Stimulated activated CD4-positive, alpha-beta T cell treated with anti-CD3 and anti-CD28 coated beads, TNF-alpha, amount 100 ng/mL, for 48 hours (primary cell): Measurements from ENCODE around the gene USP37.
"Not testable (repeated sequence)": the region's sequence is repeated elsewhere in the genome, so short reads cannot be mapped to it uniquely, and the experiment has no call there.

ENCODE experiments used
- DNase-seq, 3 donors: peaks; one replicate each; pipeline ENCODE4 v3.0.0-alpha.2; 2020; ENCODE audit warnings: low read depth in 3 of 3

USP37 gene

DNA sequence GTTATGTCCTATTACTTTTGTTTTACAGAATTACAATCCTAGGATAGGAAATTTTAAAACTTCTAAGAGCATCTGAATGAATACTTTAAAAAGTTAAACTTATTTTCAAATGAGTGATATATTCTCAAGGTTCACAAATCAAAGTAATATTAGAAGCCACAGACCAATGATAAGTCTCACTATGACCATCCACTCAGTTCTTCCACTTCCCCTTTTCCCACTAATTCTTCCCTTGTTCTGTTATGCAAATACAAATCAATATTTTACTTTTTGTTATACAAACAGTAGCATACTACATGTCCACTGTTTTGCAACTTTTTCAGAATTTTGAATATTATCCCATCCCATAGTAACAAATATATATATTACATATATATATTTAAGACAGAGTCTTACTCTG lies 20.2 kb downstream of the USP37 start:
- no peak for DNase-seq

DNA sequence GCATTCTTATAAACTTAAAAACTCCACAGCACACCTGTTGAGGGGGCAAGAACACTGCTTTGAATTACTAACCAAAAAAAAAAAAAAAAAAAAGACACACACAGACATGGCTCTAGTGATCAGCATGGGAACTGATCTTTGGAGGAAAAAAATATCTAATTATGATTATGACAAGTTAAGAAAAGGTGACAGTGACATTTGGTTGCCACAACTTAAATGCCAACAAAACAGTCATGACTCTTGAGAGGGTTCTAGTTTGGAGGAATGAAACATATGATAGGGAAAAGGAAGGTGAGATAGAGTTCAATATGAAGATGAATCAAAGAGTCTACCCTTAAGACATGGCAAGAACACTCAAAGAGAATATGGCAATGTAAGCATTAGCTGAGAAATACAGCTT lies 20.6 kb downstream of the USP37 start:
- no peak for DNase-seq

DNA sequence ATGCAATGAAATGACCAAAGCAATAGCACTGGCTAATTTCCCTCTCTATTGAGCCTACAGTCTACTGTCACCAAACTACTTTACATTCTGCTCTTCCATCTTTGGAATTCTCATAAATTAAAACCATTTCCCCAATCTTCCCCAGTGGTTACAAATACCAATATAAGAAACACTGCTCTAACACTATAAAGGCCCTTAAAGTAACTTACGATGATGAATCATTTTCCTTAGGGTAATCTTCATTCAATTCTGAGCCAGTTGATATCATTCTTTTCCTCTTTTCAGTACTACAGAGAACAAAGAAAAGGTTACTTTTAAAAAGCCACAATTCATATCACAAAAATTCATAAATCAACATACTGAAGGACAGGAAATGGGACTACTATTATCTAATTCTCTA lies 22.1 kb downstream of the USP37 start:
- DNase-seq, result no peak

DNA sequence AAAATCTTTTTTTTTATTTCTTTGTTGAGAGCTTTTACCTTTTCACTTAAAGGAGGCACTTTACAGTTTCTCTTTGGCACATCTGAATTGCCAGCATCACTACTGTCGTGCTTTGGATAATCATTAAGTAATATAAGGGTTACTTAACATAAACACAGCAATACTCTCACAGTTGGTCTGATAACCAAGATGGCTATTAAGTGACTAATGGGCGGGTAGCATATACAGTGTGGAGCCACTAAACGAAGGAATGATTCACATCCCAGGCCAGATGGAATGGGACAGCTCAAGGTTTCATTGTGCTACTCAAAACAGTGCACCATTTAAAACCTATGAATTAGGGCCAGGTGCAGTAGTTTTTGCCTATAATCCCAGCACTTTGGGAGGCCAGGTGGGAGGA lies 28.1 kb downstream of the USP37 start:
- DNase-seq, result no peak

DNA sequence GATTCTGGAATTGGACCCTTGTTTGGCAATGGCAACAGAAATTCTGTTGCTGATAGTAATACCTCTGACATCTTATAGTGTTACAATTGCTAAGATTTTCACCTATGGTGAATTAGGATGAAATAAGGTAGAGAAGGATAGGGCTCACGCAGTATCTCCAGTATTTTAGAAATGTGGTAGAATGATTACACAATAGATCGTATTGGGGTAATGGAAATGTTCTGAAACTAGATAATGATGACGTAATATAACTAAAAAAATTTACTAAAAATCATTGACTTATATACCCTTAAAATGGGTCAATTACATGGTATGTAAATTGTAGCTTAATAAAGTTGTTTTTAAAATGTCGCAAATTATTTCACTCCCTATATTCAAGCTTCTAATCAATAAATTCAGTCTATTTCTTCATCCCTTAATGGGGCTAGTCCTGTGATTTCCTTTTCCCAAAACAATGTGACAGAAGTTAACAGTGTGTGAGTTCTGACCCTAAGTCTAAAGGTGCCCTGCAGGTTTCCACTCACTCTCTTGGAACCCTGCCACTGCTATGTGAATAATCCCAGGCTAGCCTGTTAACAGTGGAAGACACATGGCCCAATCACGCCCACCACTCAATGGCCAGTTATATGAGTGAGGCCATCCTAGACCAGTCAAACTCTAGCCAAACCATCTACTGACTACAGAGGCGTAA lies 31.2 kb downstream of the USP37 start:
- DNase-seq, result no peak

DNA sequence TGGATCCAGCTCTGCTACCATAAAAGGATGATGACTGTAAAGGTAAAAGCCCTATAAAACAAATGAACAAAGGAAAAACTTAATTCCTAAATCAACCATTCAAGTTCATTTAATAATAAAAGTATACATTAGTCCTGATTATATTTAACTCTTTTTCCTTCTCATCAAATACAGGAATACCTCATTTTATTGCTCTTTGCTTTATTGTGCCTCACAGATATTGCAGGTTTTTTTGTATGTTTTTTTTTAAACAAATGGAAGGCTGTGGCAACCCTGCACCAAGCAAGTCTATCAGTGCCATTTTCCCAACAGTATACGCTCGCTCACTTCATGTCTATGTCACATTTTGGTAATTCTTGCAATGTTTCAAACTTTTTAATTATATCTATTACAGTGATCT lies 38.2 kb downstream of the USP37 start:
- no peak for DNase-seq

DNA sequence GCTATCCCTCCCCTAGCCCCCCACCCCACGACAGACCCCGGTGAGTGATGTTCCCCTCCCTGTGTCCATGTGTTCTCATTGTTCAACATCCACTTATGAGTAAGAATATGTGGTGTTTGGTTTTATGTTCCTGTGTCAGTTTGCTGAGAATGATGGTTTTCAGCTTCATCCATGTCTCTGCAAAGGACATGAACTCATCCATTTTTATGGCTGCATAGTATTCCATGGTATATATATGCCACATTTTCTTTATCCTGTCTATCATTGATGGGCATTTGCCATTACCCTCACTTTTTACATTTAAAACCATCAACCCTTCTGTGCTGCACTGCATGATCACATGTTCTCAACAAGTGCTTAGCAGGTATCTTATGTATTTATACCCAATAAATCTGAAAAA lies 39.7 kb downstream of the USP37 start:
- DNase-seq, result not testable (repeated sequence)

DNA sequence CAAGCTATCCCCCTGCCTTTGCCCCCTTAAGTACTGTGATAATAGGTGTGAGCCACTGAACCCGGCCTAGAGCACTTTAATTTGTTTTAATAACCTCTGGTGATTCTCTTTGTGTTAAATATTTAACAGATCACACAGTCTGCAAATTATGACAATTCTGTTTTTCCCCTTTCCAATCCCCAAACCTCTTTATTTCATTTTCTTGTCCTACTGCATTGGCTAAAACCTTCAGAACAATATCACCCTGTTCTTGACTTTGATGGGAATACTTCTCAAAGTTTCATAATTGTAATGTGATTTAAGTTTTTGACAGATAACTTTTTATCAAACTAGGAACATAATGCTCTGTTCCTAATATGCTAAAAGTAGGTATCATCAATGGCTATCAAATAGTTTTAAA lies 44.5 kb downstream of the USP37 start:
- no peak for DNase-seq

DNA sequence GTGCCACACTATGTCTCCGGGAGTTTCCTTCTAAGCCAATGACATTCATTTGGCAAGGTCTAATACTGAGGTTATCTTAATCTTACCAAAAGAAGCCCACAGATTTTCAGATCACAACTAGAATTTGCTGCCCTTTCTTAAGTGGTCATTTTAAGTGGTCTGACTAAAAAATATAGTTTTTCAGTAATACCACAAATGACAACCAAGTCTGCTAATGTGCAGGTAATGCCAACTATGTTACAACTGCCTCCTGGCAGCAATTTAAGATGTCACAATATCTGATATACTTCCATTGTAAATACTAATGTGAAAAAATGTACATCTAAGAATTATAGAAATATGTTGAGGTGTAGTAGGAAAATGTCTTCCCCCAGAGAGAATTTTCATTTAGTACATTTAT lies 49.3 kb downstream of the USP37 start:
- DNase-seq, result no peak

DNA sequence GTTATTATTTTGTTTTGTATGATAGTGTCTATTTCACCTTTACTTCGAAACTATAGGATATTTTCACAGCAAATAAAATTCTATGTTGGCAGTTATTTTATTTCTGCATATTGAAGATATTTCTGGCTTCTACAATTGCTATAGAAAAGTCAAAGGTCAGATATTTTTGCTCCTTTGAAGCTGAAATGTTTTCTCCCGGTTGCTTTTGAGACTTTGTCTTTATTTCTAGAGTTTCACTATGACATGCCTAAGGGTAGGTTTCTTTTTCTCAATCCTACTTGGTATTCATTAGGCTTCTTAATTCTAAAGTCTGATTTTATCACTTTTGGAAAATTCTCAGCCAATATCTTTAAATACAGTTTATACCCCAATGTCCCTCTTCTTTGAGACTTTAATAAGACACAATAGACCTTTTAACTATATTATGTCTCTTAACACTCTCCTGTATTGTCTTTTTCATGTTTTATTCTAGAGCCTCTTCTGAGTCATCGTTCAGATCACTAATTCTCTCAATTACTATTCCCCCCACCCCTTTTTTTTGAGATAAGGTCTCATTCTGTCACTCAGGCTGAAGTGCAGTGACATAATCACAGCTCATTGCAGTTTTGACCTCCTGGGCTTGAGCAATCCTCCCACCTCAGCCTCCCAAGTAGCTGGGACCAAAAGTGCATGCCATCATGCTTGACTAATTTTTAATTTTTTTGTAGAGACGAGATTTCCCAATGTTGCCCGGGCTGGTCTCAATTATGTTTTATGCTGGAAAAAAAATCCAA lies 50.5 kb downstream of the USP37 start:
- no peak for DNase-seq

DNA sequence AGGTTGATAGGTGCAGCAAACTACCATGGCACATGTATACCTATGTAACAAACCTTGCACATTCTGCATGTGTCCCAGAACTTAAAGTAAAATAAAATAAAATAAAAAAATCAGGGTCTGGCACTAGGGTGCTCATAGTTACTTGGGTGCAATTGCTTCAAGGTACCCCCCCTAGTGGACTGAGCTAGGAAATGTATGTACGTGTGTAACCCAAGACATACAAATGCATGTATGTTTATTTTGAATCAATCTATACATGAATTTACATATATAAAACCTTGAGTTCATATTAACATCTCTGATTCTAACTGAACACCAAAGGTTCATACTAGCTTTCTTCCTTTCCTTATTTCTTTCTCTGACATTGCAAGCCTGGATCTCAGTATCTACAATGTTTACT lies 51.5 kb downstream of the USP37 start:
- no peak for DNase-seq

DNA sequence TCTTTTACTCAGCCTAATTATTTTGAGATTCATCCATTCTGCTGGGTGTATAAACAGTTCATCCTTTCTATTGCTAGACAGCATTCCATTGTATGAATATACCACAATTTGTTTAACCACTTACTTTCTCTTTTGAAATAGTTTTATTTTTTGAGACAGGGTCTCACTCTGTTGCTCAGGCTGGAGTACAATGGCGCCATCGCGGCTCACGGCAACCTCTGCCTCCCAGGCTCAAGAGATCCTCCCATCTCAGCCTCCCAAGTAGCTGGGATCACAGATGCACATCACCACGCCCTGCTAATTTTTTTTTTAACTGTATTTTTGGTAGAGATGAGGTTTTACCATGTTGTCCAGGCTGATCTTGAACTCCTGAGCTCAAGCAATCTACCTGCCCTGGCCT lies 54.5 kb downstream of the USP37 start:
- DNase-seq, result no peak

DNA sequence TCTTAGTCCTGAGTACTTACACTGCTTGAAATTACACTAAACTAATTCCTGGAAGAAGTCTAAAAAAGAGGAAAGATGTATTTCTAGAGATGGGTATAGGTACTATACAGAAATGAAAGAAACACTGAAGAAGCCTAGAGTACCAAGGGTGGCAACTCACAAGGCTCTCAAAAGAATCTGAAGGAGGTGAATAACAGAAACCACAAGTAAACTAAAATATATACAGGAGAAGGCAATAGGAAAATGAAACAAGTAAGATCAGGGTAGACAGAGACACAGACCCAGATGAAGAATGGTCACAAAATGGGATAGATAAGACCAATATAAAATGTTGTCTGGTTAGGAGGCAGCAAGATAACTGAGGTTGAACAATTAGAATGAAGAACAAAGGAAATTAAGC lies 59.9 kb downstream of the USP37 start:
- DNase-seq, result no peak

DNA sequence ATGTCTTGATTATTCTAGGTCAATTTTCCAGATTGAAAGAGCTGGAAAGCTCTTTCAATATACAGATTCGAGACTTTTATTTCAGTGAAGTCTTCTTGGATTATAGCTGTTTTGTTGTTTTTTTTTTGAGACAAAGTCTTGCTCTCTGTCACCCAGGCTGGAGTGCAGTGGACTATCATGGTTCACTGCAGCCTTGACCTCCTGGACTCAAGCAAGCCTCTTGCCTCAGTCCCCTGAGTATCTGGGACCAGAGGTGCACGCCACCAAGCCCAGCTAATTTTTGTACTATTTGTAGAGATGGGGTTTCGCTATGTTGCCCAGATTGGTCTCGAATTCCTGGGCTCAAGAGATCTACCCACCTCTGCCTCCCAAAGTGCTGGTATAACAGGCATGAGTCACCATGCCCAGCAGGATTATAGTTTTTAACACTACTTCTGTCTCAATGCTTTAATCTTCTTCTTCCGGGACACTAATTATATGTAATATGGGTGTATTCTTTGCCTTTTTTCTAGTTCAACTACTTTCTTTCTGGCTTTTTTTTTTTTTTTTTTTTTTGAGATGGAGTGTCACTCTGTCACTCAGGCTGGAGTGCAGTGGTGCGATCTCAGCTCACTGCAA lies 62.3 kb downstream of the USP37 start:
- no peak for DNase-seq

DNA sequence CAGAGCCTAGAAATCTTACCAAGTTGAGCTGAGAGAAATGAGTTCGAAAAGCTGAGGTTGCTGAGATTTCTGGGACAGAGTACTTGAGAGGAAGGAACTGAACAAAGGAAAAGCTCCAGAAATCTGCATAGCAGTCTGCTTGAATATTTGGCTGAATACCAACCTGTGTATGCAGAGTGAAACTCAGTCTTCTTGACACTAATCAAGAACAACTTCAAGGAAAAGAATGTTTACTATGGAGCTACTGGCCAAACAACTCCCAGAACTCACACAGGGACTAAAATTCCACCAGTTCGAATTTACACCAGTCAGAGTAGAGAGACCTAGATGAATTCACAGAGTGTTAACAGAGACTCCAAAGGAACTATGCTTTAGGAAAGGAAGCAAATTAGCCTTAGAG lies 66.5 kb downstream of the USP37 start:
- no peak for DNase-seq

DNA sequence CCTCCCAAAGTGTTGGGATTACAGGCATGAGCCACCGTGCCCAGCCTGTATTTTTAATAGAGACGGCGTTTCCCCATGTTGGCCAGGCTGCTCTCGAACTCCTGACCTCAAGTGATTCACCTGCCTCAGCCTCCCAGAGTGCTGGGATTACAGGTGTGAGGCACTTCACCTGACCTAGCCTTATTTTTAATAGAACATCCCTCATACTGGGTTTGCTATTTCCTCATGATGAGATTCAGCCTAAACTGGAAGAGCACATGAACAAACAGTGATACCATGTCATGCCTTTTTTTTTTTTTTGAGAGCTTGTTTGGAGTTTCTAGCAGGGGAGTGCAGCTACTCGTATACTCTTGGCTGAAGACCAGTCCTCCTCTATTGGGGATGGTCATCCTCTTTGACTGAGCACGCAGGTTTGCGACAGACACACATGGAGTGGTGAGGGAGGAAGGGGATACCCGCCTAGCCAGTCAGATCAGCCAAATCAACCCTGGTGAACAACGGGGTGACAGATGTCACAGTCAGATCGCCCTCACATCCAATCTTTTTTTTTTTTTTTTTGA lies 67.6 kb downstream of the USP37 start:
- no peak for DNase-seq

DNA sequence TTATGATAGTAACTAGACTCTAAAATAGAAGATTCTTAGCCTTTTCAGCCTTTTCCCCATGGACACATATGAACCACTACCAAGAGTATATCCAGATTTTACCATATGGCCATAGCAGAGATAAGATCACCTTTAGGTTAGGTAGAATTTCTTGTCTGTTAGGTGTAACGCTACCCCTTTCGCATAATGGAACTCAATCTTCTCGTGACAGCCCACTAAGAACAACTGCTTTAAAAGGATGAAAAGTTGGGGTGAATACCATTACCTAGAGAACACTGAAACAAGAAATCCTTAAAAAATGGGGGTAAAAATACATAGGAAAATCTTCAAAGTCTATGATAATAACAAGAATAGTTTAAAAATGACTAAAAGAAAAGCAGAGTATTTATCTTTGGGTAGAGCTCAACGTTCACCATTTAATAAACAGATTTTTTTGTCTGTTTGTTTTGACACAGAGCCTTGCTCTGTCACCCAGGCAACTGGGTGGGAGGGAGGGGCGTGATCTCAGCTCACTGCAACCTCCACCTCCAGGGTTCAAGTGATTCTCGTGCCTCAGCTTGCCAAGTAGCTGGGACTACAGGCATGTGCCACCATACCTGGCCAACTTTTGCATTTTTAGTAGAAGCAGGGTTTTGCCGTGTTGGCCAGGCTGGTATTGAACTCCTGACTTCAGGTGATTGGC lies 82.0 kb downstream of the USP37 start:
- no peak for DNase-seq

DNA sequence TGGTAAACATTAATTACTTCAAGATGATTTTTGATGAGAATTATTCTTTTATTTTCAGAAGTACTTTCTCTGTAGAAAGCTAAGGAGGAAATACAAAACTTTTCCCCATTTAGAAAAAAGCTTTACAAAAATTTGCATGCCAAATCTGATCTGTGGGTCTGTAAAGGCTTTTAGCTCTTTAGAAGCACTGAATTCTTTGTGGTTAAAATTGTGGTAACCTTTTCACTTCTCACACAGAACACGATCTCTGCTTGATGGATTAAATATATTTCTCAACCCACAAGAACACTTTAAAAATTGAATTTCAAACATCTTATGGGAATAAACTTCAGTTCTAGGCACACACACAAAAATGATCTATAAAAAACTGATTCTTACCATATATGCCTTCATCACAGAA lies 85.5 kb downstream of the USP37 start:
- no peak for DNase-seq

DNA sequence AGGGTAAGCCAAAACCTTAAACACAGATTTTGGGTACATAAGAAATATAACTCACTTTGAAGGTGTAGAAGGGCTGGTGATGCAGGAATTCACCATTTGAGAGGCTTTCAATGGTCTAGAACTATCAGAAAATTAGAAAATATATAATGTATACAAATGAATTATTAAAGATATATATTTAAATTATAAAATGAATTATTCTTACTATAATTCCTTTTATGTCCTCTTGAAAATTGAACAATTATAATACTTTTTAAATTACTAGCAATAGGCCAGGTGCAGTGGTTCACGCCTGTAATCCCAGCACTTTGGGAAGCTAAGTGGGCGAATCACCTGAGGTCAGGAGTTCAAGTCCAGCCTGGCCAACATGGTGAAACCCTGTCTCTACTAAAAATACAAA lies 88.6 kb downstream of the USP37 start:
- no peak for DNase-seq

DNA sequence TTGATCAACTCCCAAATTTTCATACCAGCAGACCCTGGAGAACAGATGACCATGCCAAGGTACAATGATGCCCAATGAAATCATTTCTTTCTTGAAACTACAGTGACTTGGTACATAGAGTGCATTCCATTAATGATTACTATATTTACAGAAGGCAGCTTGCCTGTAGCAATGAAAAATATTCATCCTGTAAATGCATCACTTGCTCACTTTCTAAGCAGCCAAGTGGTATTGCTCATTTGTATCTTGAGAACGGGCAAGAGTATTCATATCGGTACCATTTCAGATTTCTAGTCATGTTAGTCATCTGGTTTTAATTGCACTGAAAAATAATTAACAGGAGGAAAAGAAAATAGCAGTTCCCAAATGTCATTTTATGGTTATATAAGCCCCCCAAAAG lies 89.6 kb downstream of the USP37 start:
- DNase-seq, result no peak

DNA sequence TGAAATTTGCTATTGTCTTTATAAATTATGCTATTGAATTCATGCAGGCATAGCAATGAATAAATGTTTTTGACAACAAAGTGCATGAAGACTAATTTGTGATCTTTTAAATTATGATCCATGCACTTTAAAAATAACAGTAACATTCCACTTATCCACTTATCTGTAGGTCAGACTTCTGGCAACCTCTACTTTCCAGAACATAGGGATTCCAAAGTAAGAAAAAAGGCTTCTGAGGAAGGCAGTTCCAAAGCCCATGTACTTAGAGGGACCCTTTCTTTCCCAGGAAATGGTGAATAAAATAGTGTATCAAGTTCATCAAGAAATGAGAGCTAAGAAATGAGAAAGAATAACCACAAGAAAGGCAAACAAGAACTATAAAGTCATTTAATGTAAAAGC lies 90.9 kb downstream of the USP37 start:
- DNase-seq, result no peak

DNA sequence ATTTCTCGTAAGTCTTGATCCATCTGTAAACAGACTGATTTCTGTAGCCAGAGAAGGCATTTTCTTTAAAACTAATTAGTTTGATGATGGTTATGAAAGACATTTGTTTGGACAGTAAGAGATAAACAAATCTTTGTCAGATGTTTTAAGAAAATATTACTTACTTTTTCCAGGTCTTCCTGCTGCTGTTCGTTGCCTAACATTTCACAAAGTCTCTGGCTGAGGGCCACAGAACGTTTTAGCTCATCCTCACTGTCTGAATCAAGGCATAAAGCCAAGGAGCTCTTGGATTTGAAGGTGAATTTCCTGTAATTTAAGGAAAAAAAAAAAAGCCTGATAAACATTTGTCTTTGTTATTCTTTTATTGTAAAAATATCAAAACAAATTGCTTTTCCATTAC lies 91.5 kb downstream of the USP37 start:
- DNase-seq, result no peak
